ENCODE measurements around the gene NACC1.
A peak's percentile ranks its signal among the peaks of the same experiment; 100 is the strongest.

Gene NACC1

GRCh38 chr19:13154911-13155471, 36.9 kb downstream of the NACC1 start (continued):
- TF ChIP-seq ZNF398 (tag by site-specific recombination; IDR thresholded peaks at IDR 0.05), result no peak
- no peak for TF ChIP-seq SCRT1 (tag by site-specific recombination; IDR thresholded peaks at IDR 0.05; ENCODE audit: borderline replicate concordance)
- peak; percentile 33 for TF ChIP-seq SP7 (tag by site-specific recombination; IDR thresholded peaks at IDR 0.05)
- TF ChIP-seq ZNF585B (tag by site-specific recombination; IDR thresholded peaks at IDR 0.05), result no peak
- peak; percentile 25; the same call in 1 of the 2 replicates for TF ChIP-seq YY1 (tag by site-specific recombination; IDR thresholded peaks at IDR 0.05)
- TF ChIP-seq KLF16 (tag by site-specific recombination; IDR thresholded peaks at IDR 0.05), result 0 out of 2 replicates have a peak, but pooled peaks have one; percentile 33
- TF ChIP-seq PRDM1 (tag by site-specific recombination; IDR thresholded peaks at IDR 0.05), result no peak
- no peak for TF ChIP-seq ZNF571 (tag by site-specific recombination; IDR thresholded peaks at IDR 0.05)
- TF ChIP-seq ZBTB48 (tag by site-specific recombination; IDR thresholded peaks at IDR 0.05), result peak; percentile 43; the same call in 1 of the 2 replicates
- no peak for TF ChIP-seq ZNF16 (tag by site-specific recombination; IDR thresholded peaks at IDR 0.05; ENCODE audit: low read depth)

- Histone ChIP-seq H3K4me1 (ENCODE audit: control insufficient read depth, insufficient read depth, low read length) (peaks cover 8% of the 10 kb centered on the region), H3K36me3 (ENCODE audit: control insufficient read depth in 2 of 2, insufficient read depth in 1 of 2, low read length in 2 of 2) (peaks cover 0 to 11% of the 10 kb centered on the region in 2 experiments; a peak in 1 of 3 replicates), H3K27ac (ENCODE audit: extremely low read depth, low read depth, low read length) (peak overlapping the region; percentile 59; the same call in 1 of the 2 replicates), H3K9me3 (ENCODE audit: control insufficient read depth, insufficient read depth, low read depth, low read length) (no peaks in the 10 kb centered on the region), H3K4me3 (ENCODE audit: low read depth, low read length) (peak overlapping the region; percentile 99)
- ChIA-PET POLR2A (interaction anchor here (0.6 to 2.6 kb wide), 13 partner anchors 10 to 696 kb away, joined by 3 to 60 read pairs (median 4); partner anchors contain the start of gene NACC1), CTCF (interaction anchor here (0.5 to 1.8 kb wide), 11 partner anchors 13 to 273 kb away, joined by 3 to 7 read pairs (median 3); no protein-coding TSS in a partner anchor)
- TF ChIP-seq KLF9 (tag by site-specific recombination; IDR thresholded peaks at IDR 0.05; ENCODE audit: low read depth) (peak; percentile 29; the same call in 1 of the 2 replicates), ZFHX2 (tag by site-specific recombination; conservative IDR thresholded peaks at IDR 0.05) (peak; percentile 97), ZNF426 (tag by site-specific recombination; IDR thresholded peaks at IDR 0.05) (no peak), EGR2 (tag by site-specific recombination; IDR thresholded peaks at IDR 0.05; ENCODE audit: low read depth) (peak; percentile 96), ZNF24 (tag by site-specific recombination; IDR thresholded peaks at IDR 0.05) (no peak), ZBTB20 (tag by site-specific recombination; IDR thresholded peaks at IDR 0.05) (peak; percentile 44; the same call in 1 of the 2 replicates), ZNF18 (tag by site-specific recombination; IDR thresholded peaks at IDR 0.05) (no peak), SP2 (tag by site-specific recombination; IDR thresholded peaks at IDR 0.05) (peak; percentile 53), ZNF664 (tag by site-specific recombination; IDR thresholded peaks at IDR 0.05) (no peak), IKZF3 (tag by site-specific recombination; IDR thresholded peaks at IDR 0.05) (peak; percentile 9; the same call in 1 of the 2 replicates), SETDB1 (IDR thresholded peaks at IDR 0.05; ENCODE audit: insufficient read length, low read length) (no peak), ZSCAN5A (tag by site-specific recombination; IDR thresholded peaks at IDR 0.05) (no peak), ZNF221 (tag by site-specific recombination; IDR thresholded peaks at IDR 0.05; ENCODE audit: borderline replicate concordance) (no peak), ZNF624 (tag by site-specific recombination; IDR thresholded peaks at IDR 0.05) (no peak), ZNF37A (tag by site-specific recombination; IDR thresholded peaks at IDR 0.05) (no peak), MZF1 (tag by site-specific recombination; IDR thresholded peaks at IDR 0.05; ENCODE audit: borderline replicate concordance) (0 out of 2 replicates have a peak, but pooled peaks have one; percentile 6), ZIC2 (tag by site-specific recombination; IDR thresholded peaks at IDR 0.05) (0 out of 2 replicates have a peak, but pooled peaks have one; percentile 42), ZNF112 (tag by site-specific recombination; IDR thresholded peaks at IDR 0.05) (no peak), KLF1 (tag by site-specific recombination; IDR thresholded peaks at IDR 0.05) (peak; percentile 77), OSR2 (tag by site-specific recombination; IDR thresholded peaks at IDR 0.05) (no peak)
These were observed 37.7 kb downstream of the NACC1 start for GRCh38 chr19:13155472-13156359.
